HG02973 (cell line): ENCODE measurements around the gene GPC3.
"Not testable (repeated sequence)": the region's sequence is repeated elsewhere in the genome, so short reads cannot be mapped to it uniquely, and the experiment has no call there.

Experiments
- ATAC-seq: cut with Tn5 transposase; IDR thresholded peaks from one replicate; pipeline ENCODE4 v1.9.1; 2021; ENCODE audit warnings: moderate library complexity; ENCODE audit not compliant: unreplicated experiment

GPC3 gene

DNA sequence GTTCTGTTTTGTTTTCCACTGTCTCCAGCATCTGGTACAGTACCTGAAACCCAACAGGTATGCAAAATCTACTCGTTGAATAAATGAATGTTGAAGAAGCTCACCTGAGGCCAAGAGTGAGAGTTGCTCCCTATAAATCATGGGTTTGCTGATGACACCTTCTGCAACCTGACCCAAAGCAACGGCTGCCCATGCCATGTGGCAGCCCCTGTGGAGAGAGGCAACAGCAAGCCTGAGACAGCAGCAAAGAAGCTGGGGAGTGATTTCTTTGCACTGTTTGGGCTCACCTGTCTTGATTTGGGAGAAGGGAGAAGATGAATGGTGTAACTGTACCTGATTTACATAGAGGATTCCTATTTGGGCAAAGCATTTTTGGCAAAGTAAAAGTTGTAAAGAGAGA, 450.3 kb downstream of the GPC3 start:
- ATAC-seq = no peak

DNA sequence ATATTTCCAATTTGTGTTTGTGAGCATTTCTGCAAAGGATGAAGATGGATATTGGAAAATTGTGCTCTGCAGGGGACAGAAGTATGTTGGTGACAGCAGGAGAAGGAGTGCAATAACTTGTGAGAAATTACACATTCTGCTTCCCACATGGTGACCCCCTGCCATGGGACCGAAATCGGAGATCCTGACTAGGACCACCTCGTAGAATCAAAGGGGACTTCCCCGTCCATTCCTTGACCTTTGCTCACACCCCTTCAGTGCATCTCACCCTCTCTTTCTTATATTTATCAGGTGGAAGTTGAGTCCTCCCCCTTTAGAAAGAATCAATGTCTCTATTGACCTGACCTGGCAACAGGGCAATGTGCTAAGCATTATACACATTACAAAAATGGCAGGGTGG, 451.2 kb downstream of the GPC3 start:
- ATAC-seq = no peak

DNA sequence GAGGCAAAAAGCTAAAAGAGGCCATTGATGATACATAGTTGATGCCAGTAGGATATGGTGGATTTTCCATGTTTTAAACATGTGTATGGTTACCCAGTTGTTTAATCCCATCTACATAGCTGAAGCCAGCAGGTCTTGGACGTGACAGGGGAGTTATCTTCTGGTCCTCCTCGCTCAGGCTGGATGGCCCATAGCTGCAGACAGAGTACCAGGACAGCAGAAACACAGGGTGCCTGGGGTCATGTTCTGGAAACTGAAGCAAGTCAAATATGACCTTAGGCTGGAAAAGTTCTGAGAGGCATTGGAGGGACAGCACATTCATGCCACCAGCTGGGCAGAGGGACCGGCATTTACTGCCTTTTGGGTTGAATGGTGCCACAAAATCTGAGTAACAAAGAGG, 452.1 kb downstream of the GPC3 start:
- no peak for ATAC-seq

DNA sequence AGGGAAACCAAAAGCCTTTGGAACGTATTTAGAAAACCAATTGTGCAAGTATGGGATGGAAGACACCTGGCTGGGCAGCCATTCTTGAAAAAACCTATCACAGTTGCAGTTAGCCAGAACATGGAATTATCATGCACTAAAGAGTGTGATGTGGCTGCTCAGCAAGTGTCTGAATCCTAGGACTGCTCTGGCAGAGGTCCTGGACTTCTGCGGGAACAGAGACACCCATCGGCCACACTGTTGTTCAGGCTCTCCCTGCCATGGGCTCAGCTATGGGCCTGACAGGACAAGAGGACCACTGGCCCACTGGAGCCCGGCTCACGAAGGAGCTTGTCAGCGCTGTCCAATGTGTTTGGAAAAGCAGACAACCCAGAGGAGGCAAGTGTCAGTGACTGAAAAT, 454.4 kb downstream of the GPC3 start:
- no peak for ATAC-seq

DNA sequence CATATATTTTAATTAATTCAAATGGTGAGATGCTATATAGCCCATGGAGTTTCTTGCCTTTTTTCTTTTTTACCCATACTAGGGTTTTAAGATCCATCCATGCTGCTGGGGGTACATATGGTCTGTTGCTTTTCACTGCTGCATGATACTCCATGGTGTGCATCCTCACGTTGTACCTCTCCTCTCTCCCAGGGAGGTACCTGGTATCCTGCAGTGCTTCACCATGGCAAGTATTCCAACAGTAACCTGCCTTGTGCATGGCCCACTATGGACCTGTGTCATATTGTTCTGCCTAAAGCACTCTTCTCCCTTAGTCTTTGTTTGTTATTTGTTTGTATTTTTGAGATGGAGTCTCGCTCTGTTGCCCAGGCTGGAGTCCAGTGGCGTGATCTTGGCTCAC, 455.8 kb downstream of the GPC3 start:
- ATAC-seq = no peak

DNA sequence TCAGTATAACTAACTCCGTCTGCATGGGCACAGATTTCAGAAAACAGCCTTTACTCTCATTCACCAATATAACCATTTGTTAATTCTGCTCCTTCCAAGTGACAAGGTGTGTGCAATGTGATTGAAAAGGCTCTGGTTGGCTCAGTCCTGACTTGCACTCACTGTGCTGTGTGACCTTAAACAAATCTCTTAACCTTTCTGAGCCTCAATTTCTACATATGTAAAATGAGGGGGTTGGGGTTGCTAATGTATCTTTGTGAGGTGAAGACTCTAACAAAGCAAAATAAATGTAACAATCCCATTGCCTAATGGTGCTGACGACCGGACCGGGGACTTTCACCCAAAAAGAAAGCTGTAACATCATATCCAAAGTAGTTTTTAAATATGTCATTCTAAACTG, 457.6 kb downstream of the GPC3 start:
- no peak for ATAC-seq

DNA sequence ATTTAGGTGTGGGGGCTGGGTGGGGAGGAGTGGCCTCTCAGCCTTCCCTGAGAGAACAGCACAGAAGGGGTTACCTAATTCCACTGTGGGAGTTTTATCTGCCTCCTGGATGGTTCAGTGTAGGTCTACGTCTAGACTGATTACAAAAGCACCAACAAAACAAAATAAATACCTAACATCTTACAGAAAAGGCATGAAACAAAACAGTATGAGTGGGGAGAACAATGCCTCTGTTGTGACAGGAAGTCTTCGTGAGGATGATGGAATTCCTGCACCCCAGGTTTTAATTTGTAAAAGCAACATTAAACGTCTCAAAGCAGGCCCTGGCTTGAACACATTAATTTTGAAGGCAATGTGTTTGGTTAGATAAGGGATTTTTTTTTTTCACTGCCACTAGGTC, 458.0 kb downstream of the GPC3 start:
- no peak for ATAC-seq

DNA sequence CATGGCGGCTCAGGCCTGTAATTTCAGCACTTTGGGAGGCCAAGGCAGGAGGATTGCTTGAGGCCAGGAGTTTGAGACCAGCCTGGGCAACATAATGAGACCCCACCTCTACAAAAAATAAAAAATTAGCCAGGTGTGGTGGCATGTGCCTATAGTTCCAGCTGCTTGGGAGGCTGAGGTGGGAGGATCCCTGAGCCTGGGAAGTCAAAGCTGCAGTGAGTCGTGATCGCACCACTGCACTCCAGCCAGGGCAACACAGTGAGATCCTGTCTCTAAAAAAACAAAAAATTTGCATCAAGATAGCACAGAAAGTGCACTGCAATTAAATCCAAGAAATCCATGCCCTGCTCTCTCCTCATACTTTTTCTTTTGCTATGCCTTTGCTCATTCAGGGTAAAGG, 458.6 kb downstream of the GPC3 start:
- ATAC-seq = not testable (repeated sequence)

DNA sequence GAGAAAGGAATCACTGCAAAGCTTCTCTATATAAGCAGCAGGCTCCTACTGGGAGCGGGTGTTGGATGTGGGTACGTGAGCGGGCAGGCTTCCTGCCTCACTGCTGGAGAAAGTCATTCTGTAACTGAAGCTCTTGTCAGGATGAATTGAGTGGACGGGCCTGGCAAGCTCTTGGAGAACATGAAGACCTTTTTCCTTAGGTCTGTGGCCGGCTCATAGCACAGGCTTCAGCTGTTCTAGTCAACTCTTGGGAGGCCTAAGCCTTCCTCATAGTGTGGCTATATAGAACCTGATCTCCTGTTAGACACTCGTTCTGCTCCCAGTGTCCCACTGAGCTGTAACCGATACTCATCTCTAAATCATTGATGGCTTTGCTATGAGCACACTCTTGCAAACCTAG, 461.9 kb downstream of the GPC3 start:
- no peak for ATAC-seq

DNA sequence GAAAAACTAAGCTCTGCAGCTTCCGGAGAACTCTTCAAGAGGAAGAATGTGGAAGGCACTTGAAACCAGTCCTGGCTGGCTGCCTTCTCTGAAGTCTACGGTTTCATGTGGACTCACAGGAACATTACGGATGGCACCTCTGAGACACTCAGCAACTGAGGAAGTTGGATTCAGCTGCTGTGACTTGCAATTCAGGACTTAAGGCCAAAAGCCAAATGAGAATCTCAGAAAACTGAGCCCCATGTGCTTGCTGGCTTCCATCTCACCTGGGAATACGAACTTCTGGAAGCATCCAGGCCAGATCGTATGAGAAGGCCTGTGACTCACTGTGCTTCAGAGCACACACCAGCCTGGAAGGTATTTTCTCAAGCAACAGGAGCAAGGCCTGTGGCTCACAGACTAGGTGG, 462.3 kb downstream of the GPC3 start:
- no peak for ATAC-seq

DNA sequence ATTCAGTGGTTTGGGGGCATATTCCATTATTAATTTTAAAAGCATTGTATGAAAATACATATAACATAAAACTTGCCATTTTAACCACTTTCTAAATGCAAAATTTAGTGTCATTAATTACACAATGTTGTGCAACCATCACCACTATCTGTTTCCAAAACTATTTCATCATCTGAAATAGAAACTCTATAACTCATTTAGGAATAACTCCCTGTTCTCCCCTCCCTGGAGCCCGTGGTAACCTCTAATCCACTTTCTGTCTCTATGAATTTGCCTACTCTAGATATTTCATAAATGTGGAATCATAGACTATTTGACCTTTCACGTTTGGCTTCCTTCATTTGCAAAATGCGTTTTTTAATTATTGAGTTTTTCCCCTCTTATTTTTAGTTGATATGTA, 468.7 kb downstream of the GPC3 start:
- no peak for ATAC-seq

DNA sequence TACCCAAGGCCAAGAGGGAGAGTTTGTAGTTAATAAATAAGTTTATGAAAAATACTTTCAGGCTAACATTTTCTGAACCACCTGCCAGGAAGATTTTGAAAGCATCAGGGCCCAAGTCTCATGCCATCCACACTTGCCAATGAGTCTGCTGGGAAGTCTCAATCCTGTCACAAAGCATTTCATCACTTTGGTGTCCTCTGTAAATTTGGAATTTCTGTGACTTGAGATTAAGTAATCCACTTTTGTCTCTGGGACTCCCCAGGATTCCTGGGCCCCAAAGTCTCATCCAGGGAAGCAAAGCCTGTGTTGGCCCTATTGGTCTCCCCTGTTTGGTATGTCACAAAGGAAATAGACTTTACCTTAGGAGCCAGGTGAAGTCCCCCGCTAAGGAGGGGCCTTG, 470.9 kb downstream of the GPC3 start:
- no peak for ATAC-seq

DNA sequence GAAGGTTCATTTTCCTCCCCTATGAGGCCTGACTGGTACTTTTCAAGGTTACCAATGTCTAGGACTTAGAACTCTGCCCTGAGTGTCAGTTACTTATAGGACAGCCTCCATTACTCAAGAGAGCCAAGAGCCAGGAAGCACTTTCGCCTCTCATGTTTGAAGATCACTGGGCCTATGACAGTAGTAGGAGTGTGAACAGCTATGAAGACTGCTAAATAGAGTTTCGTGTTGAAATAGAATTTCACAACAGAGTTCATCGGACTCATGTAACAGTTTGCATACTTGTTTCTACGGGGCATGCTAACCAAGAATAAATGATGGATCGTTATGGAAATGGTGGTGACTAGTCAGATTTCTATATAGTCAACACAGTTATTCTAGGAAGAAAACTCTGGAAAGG, 472.3 kb downstream of the GPC3 start:
- ATAC-seq = no peak

DNA sequence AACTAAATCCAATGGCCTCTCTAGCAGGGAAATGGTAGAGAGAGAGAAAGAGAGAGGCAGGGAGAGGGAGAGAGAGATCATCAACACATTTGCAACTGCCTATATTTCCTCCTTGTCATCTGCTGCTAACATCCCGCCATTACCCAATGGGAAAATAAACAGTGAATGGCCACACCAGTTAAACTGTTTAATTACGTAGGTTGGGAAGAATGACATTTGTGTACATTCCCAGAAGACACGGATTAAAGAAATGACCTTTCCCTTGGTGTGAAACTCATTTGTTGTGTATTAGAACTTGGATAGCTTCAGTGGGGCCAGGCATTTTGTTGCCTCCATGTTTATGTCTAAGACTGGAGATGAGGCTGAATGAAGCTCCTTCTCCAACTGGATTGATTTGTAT, 474.4 kb downstream of the GPC3 start:
- ATAC-seq = no peak

DNA sequence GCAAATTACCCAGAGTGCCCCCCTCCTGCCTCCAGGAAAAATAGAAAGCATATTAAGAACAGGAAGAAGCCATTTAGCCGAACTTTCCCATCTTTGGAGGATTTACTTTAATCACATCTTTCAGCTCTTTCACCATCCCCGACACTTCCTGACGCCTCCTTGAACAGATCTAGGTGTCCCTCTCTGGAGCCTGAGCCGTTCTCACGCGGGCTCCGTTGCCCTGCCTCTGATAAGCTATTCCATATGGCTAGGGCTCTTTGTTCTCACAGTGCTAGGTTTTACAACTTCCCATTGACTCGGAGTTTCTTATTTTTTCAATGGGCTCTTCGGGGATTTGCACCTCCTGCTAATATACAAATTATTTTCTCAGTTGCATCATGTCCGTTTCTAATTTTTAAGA, 488.0 kb downstream of the GPC3 start:
- ATAC-seq = no peak

DNA sequence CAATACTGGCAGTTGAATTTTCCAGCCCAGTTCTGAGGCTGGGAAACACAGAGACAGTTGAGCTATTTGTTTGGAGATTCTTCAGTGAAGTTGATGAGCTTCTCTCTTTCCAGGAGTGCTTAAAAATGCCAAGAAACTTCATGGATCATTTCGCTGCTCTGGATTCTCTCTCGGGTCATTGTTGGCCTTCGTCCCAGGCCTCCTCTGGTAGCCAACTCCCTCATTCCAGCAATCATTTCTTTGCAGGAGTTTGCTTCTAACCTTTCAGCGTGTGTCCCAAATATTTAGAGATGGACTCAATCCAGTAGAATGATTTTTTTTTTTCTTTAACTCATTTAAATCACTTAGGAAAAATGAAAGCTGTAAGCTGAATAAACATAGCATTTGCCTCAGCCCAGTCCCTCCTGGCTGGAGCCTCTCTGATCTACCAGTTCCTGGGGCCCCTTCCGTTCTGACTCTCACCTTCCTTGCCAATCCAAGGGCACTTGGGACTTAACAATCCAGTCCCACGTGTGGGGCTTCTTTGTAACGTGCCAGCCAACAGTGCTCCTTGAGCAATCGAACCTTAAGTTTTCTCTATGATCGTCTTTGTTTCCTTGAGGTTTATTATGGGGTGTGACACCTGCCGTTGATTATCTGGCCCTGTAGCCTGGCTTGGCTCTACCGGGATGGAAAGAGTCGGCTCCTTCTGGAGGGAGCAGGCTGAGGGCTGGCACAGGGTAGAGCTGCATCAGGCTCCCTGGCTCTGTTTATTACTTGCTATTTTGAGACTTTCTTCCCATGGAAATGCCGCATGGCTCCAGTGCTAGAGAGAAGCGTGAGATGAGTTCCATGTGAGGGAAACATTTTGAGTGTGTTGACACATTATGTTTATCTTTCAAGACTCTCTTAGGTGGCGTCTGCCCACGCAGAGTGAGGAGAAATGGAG, 489.7 kb downstream of the GPC3 start:
- no peak for ATAC-seq

DNA sequence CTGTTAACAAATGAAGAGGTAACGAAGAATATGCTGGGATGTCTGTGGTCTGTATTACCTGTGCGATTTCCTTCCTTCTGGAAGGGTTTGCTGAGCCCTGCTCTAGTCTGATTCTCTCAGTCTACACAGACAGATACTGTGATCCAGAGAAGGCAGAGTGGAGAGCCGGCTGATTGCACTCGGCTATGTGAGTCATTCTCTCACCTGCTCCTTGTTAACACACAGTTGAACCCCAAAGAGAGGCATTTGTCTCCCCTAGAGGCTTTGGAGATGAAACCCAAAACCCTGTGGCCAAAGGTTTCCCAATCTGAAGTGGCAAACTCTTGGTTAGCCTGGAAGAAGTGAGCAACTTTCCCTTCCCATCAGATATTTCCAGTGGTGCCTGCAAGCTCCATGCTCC, 492.0 kb downstream of the GPC3 start:
- ATAC-seq = no peak

DNA sequence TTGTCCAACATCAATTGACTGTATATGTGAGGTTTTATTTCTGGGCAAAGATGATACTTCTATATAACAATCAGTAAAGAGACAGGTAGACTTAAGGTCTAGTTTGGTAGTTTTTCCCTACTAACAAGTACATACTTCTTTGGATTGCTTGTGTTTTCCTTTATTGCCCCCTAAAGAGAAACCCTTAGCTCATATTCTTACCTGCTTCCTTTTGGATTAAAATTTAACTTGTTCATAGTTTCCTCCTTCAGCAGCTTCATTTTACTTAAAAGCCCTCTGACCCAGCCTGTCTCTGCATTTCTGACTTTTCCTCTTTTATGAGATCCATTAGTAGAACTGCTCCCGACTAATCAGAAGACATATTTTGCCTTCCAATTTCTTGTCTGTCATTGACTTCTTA, 494.4 kb downstream of the GPC3 start:
- ATAC-seq = no peak
